Stimulated activated CD8-positive, alpha-beta memory T cell treated with anti-CD3 and anti-CD28 coated beads, Interleukin-12 subunit alpha, Interleukin-12 subunit beta, amount 100 ng/mL, for 24 hours (primary cell): ENCODE results near the gene VPS29.

Source experiments
- DNase-seq: peaks from one replicate; pipeline ENCODE4 v3.0.0-alpha.2; 2020; ENCODE audit errors: extremely low read depth

VPS29 gene

GRCh38 chr12:110449799-110450497, 52.0 kb downstream of the VPS29 start, which contains the start of gene ARPC3:
Gene ARPC3 (minus strand): TSS chr12:110450337. CDS start chr12:110450260, 77 bp downstream.
- peak; percentile 89 for DNase-seq

- no peak for DNase-seq
Observed at GRCh38 chr12:110444455-110444854, 57.5 kb downstream of the VPS29 start.
